Upper lobe of left lung (tissue), 4 donors: Measurements from ENCODE around the gene PTK6.

ENCODE experiments used
- EP300 ChIP-seq, 4 donors: sonication (generic); formaldehyde crosslinking; IDR thresholded peaks; one replicate each; pipeline ENCODE4 v1.5.1; 2017; ENCODE audit warnings: antibody characterized with exemption in 4 of 4, control low read depth in 2 of 4
- POLR2A ChIP-seq, 4 donors: fragments of 450-650 bp; IDR thresholded peaks; one replicate each; pipeline ENCODE4 v1.5.1; 2016 to 2017; ENCODE audit warnings: antibody characterized with exemption in 4 of 4, mild to moderate bottlenecking in 2 of 4
- POLR2AphosphoS5 ChIP-seq, 2 donors: sonication (generic); formaldehyde crosslinking; IDR thresholded peaks; one replicate each; pipeline ENCODE4 v1.5.1; 2017; ENCODE audit warnings: antibody characterized with exemption in 2 of 2
- TF ChIP-seq, protein P1 (sequence below), 6 experiments: fragments of 450-650 bp in 4 of 6; fragments of 200-600 bp in 2 of 6; sonication (generic) in 2 of 6; IDR thresholded peaks; one replicate each; pipeline ENCODE4 v1.5.1; 2016 to 2019; ENCODE audit warnings: antibody characterized with exemption in 6 of 6

DNA sequence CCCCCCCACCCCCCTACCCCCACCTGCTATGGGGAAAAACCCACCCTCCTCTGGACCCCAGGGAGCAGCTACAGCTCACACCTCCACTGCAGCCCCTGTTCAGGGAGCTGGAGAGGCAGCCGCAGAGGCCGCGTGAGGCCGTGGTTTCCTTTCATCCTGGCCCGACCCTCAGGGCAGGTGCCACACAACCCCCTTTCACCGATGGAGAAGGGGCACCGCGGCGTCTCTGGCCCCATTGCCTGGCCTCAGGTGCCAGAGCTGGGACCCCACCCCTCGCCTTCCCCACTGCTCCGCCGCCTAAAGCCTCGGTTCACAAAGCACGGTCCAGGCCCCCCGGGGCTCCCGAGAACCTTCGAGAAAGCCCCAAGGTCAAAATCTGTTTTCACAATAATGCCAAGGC, 52.9 kb downstream of the PTK6 start:
- TF ChIP-seq, protein P1, sequence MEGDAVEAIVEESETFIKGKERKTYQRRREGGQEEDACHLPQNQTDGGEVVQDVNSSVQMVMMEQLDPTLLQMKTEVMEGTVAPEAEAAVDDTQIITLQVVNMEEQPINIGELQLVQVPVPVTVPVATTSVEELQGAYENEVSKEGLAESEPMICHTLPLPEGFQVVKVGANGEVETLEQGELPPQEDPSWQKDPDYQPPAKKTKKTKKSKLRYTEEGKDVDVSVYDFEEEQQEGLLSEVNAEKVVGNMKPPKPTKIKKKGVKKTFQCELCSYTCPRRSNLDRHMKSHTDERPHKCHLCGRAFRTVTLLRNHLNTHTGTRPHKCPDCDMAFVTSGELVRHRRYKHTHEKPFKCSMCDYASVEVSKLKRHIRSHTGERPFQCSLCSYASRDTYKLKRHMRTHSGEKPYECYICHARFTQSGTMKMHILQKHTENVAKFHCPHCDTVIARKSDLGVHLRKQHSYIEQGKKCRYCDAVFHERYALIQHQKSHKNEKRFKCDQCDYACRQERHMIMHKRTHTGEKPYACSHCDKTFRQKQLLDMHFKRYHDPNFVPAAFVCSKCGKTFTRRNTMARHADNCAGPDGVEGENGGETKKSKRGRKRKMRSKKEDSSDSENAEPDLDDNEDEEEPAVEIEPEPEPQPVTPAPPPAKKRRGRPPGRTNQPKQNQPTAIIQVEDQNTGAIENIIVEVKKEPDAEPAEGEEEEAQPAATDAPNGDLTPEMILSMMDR (IDR thresholded peaks at IDR 0.05): no peak
- no peak for TF ChIP-seq POLR2A (IDR thresholded peaks at IDR 0.05)
- TF ChIP-seq EP300 (IDR thresholded peaks at IDR 0.05): no peak
- no peak for TF ChIP-seq POLR2AphosphoS5 (IDR thresholded peaks at IDR 0.05)
